GM12873 (cell line): ENCODE measurements around the gene CYP8B1.

Source experiments
- CTCF ChIP-seq: IDR thresholded peaks from 2 replicates; pipeline ENCODE4 v1.5.1; 2012; ENCODE audit warnings: low read depth, mild to moderate bottlenecking, moderate library complexity, low read length, control low read depth; ENCODE audit not compliant: insufficient read depth; ENCODE audit errors: missing control alignments

Gene CYP8B1

GRCh38 chr3:42905740-42906069 is 30.0 kb upstream of the CYP8B1 start:
- TF ChIP-seq CTCF: no peak

GRCh38 chr3:42904076-42904475 is 28.4 kb upstream of the CYP8B1 start:
- TF ChIP-seq CTCF: no peak

GRCh38 chr3:42902257-42902656 is 26.6 kb upstream of the CYP8B1 start:
- no peak for TF ChIP-seq CTCF

- TF ChIP-seq CTCF: no peak
These were observed 25.4 kb upstream of the CYP8B1 start for GRCh38 chr3:42901073-42901415.

- TF ChIP-seq CTCF: no peak
These were observed 24.8 kb upstream of the CYP8B1 start for GRCh38 chr3:42900226-42901072.

- TF ChIP-seq CTCF: peak; percentile 9
These were observed 23.4 kb upstream of the CYP8B1 start for GRCh38 chr3:42898896-42899675.

GRCh38 chr3:42895580-42895868 is 19.8 kb upstream of the CYP8B1 start:
- no peak for TF ChIP-seq CTCF
